Breast epithelium (tissue), 3 donors: ENCODE results near the gene USPL1.

Source experiments
- POLR2A ChIP-seq: fragments of 450-650 bp; IDR thresholded peaks from one replicate; pipeline ENCODE4 v1.6.1; 2016; ENCODE audit warnings: antibody characterized with exemption, mild to moderate bottlenecking, moderate library complexity
- POLR2AphosphoS5 ChIP-seq, 3 donors: sonication (generic); formaldehyde crosslinking; IDR thresholded peaks; one replicate each; pipeline ENCODE4 v1.6.1; 2017; ENCODE audit warnings: antibody characterized with exemption in 3 of 3
- TF ChIP-seq, protein P1 (sequence below), 3 donors: fragments of 450-650 bp; IDR thresholded peaks; one replicate each; pipeline ENCODE4 v1.5.1; 2016 to 2017; ENCODE audit warnings: antibody characterized with exemption in 3 of 3, mild to moderate bottlenecking in 3 of 3, moderate library complexity in 3 of 3

DNA sequence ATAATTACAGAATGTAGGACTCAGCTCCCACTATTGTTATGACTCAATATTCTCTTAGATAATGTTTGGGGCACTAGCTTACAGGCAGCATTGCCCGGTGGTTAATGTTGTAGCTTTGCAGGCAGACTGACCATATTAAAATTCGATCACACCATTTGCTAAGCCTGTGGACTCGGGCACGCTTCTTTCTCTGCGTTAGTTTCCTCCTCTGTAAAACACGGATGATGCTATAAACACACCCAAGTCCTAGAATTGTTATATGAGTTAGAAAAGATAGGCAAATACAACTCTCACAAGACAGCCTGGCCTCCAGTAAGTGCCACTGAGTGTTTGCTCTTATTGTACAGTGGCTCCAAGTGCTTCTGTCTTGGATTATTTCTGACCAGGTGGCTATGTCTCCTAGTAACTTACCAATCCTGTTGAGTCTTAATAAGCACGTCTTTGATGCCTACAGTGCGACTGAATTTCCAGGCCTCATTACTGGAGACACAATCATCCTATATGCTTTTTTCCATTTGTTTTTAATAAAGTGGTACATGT, 67.7 kb downstream of the USPL1 start:
- TF ChIP-seq, protein P1, sequence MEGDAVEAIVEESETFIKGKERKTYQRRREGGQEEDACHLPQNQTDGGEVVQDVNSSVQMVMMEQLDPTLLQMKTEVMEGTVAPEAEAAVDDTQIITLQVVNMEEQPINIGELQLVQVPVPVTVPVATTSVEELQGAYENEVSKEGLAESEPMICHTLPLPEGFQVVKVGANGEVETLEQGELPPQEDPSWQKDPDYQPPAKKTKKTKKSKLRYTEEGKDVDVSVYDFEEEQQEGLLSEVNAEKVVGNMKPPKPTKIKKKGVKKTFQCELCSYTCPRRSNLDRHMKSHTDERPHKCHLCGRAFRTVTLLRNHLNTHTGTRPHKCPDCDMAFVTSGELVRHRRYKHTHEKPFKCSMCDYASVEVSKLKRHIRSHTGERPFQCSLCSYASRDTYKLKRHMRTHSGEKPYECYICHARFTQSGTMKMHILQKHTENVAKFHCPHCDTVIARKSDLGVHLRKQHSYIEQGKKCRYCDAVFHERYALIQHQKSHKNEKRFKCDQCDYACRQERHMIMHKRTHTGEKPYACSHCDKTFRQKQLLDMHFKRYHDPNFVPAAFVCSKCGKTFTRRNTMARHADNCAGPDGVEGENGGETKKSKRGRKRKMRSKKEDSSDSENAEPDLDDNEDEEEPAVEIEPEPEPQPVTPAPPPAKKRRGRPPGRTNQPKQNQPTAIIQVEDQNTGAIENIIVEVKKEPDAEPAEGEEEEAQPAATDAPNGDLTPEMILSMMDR (IDR thresholded peaks at IDR 0.05): no peak
- no peak for TF ChIP-seq POLR2A
- no peak for TF ChIP-seq POLR2AphosphoS5 (IDR thresholded peaks at IDR 0.05)
